ENCODE measurements around the gene CA10.

Gene CA10

GRCh38 chr17:51935477-51935876, 223.0 kb downstream of the CA10 start:
- ATAC-seq = no peak

GRCh38 chr17:51933647-51934046, 224.9 kb downstream of the CA10 start:
- TF ChIP-seq, protein P1, sequence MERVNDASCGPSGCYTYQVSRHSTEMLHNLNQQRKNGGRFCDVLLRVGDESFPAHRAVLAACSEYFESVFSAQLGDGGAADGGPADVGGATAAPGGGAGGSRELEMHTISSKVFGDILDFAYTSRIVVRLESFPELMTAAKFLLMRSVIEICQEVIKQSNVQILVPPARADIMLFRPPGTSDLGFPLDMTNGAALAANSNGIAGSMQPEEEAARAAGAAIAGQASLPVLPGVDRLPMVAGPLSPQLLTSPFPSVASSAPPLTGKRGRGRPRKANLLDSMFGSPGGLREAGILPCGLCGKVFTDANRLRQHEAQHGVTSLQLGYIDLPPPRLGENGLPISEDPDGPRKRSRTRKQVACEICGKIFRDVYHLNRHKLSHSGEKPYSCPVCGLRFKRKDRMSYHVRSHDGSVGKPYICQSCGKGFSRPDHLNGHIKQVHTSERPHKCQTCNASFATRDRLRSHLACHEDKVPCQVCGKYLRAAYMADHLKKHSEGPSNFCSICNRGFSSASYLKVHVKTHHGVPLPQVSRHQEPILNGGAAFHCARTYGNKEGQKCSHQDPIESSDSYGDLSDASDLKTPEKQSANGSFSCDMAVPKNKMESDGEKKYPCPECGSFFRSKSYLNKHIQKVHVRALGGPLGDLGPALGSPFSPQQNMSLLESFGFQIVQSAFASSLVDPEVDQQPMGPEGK (CRISPR knock-in tag; IDR thresholded peaks at IDR 0.05; ENCODE audit: borderline replicate concordance) = no peak
- no peak for TF ChIP-seq TCF4 (CRISPR knock-in tag; IDR thresholded peaks at IDR 0.05; ENCODE audit: borderline replicate concordance)
- TF ChIP-seq, protein P2, sequence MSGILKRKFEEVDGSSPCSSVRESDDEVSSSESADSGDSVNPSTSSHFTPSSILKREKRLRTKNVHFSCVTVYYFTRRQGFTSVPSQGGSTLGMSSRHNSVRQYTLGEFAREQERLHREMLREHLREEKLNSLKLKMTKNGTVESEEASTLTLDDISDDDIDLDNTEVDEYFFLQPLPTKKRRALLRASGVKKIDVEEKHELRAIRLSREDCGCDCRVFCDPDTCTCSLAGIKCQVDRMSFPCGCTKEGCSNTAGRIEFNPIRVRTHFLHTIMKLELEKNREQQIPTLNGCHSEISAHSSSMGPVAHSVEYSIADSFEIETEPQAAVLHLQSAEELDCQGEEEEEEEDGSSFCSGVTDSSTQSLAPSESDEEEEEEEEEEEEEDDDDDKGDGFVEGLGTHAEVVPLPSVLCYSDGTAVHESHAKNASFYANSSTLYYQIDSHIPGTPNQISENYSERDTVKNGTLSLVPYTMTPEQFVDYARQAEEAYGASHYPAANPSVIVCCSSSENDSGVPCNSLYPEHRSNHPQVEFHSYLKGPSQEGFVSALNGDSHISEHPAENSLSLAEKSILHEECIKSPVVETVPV (CRISPR knock-in tag; IDR thresholded peaks at IDR 0.05) = no peak
- no peak for TF ChIP-seq RARB (CRISPR knock-in tag; IDR thresholded peaks at IDR 0.05)
- TF ChIP-seq ZNF565 (CRISPR knock-in tag; conservative IDR thresholded peaks at IDR 0.05; ENCODE audit: low read depth) = no peak
- TF ChIP-seq, protein P3, sequence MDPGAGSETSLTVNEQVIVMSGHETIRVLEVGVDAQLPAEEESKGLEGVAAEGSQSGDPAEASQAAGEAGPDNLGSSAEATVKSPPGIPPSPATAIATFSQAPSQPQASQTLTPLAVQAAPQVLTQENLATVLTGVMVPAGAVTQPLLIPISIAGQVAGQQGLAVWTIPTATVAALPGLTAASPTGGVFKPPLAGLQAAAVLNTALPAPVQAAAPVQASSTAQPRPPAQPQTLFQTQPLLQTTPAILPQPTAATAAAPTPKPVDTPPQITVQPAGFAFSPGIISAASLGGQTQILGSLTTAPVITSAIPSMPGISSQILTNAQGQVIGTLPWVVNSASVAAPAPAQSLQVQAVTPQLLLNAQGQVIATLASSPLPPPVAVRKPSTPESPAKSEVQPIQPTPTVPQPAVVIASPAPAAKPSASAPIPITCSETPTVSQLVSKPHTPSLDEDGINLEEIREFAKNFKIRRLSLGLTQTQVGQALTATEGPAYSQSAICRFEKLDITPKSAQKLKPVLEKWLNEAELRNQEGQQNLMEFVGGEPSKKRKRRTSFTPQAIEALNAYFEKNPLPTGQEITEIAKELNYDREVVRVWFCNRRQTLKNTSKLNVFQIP (CRISPR knock-in tag; IDR thresholded peaks at IDR 0.05; ENCODE audit: borderline replicate concordance, low read depth) = no peak
- TF ChIP-seq, protein P4, sequence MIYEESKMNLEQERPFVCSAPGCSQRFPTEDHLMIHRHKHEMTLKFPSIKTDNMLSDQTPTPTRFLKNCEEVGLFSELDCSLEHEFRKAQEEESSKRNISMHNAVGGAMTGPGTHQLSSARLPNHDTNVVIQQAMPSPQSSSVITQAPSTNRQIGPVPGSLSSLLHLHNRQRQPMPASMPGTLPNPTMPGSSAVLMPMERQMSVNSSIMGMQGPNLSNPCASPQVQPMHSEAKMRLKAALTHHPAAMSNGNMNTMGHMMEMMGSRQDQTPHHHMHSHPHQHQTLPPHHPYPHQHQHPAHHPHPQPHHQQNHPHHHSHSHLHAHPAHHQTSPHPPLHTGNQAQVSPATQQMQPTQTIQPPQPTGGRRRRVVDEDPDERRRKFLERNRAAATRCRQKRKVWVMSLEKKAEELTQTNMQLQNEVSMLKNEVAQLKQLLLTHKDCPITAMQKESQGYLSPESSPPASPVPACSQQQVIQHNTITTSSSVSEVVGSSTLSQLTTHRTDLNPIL (CRISPR knock-in tag; IDR thresholded peaks at IDR 0.05; ENCODE audit: low read depth) = no peak
- TF ChIP-seq ZNF70 (CRISPR knock-in tag; IDR thresholded peaks at IDR 0.05) = no peak
- TF ChIP-seq ZFP3 (CRISPR knock-in tag; IDR thresholded peaks at IDR 0.05) = no peak
- no peak for TF ChIP-seq PPARA (CRISPR knock-in tag; IDR thresholded peaks at IDR 0.05; ENCODE audit: borderline replicate concordance)
- no peak for TF ChIP-seq ISL1 (CRISPR knock-in tag; IDR thresholded peaks at IDR 0.05)

More at GRCh38 chr17:51935477-51935876, 223.0 kb downstream of the CA10 start:
- TF ChIP-seq, protein P3 (CRISPR knock-in tag; IDR thresholded peaks at IDR 0.05; ENCODE audit: borderline replicate concordance, low read depth) = no peak
- TF ChIP-seq ARNTL (CRISPR knock-in tag; IDR thresholded peaks at IDR 0.05; ENCODE audit: borderline replicate concordance, low read depth) = no peak
- TF ChIP-seq OSR1 (CRISPR knock-in tag; IDR thresholded peaks at IDR 0.05) = no peak
- TF ChIP-seq ZNF565 (CRISPR knock-in tag; conservative IDR thresholded peaks at IDR 0.05; ENCODE audit: low read depth) = no peak
- no peak for TF ChIP-seq TCF4 (CRISPR knock-in tag; IDR thresholded peaks at IDR 0.05; ENCODE audit: borderline replicate concordance)
- no peak for TF ChIP-seq BACH2 (CRISPR knock-in tag; IDR thresholded peaks at IDR 0.05; ENCODE audit: borderline replicate concordance)
- no peak for TF ChIP-seq PPARA (CRISPR knock-in tag; IDR thresholded peaks at IDR 0.05; ENCODE audit: borderline replicate concordance)
- no peak for TF ChIP-seq SNAI2 (CRISPR knock-in tag; IDR thresholded peaks at IDR 0.05)
- TF ChIP-seq ZFP3 (CRISPR knock-in tag; IDR thresholded peaks at IDR 0.05) = no peak
- TF ChIP-seq ESRRG (CRISPR knock-in tag; IDR thresholded peaks at IDR 0.05) = no peak
- TF ChIP-seq CSDC2 (CRISPR knock-in tag; IDR thresholded peaks at IDR 0.05) = no peak
- TF ChIP-seq, protein P5, sequence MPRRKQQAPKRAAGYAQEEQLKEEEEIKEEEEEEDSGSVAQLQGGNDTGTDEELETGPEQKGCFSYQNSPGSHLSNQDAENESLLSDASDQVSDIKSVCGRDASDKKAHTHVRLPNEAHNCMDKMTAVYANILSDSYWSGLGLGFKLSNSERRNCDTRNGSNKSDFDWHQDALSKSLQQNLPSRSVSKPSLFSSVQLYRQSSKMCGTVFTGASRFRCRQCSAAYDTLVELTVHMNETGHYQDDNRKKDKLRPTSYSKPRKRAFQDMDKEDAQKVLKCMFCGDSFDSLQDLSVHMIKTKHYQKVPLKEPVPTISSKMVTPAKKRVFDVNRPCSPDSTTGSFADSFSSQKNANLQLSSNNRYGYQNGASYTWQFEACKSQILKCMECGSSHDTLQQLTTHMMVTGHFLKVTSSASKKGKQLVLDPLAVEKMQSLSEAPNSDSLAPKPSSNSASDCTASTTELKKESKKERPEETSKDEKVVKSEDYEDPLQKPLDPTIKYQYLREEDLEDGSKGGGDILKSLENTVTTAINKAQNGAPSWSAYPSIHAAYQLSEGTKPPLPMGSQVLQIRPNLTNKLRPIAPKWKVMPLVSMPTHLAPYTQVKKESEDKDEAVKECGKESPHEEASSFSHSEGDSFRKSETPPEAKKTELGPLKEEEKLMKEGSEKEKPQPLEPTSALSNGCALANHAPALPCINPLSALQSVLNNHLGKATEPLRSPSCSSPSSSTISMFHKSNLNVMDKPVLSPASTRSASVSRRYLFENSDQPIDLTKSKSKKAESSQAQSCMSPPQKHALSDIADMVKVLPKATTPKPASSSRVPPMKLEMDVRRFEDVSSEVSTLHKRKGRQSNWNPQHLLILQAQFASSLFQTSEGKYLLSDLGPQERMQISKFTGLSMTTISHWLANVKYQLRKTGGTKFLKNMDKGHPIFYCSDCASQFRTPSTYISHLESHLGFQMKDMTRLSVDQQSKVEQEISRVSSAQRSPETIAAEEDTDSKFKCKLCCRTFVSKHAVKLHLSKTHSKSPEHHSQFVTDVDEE (CRISPR knock-in tag; IDR thresholded peaks at IDR 0.05) = no peak
- no peak for TF ChIP-seq ISL1 (CRISPR knock-in tag; IDR thresholded peaks at IDR 0.05)
- TF ChIP-seq RARB (CRISPR knock-in tag; IDR thresholded peaks at IDR 0.05) = no peak
- no peak for TF ChIP-seq ZNF70 (CRISPR knock-in tag; IDR thresholded peaks at IDR 0.05)
- TF ChIP-seq, protein P2 (CRISPR knock-in tag; IDR thresholded peaks at IDR 0.05) = no peak

More at GRCh38 chr17:51933647-51934046, 224.9 kb downstream of the CA10 start:
- no peak for ATAC-seq
